ENCODE measurements around the gene TTC21A.

TTC21A gene

GRCh38 chr3:39115870-39116269, 8.4 kb downstream of the TTC21A start:
- DNase-seq (ENCODE audit: low read depth, low spot score), result no peak
- CTCF ChIA-PET, result interaction anchor here (0.6 to 3.9 kb wide), 7 partner anchors 8 to 264 kb away, joined by 3 to 30 read pairs (median 5); partner anchors contain the start of genes GORASP1 and TTC21A
- POLR2A ChIA-PET, result no interaction called here

DNA sequence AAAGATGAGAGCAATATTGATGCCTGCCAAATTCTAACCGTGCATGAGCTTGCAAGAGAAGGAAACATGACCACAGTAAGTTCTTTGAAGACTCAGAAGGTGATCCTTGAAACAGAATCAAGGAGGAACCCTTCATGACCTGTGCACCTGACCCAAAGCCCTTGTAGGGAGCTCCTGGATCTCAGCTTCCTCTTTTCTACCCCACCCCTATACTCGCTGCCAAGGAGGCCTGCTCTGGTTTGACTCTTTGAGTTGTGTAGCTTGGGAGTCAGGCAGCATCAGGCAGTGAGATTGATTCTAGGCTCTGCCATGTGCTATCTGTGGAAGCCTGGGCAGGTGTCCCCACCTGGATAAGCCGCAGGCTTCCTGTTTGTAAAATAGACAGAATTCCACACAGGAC, 10.6 kb downstream of the TTC21A start:
- H3K4me3 ChIP-seq (ENCODE audit: low read depth, low read length), result no peak overlapping the region
- ChIA-PET POLR2A (no interaction called here), CTCF (interaction anchor here (0.9 to 3.9 kb wide), 6 partner anchors 9 to 174 kb away, joined by 3 to 30 read pairs (median 8); no protein-coding TSS in a partner anchor)

More at GRCh38 chr3:39115870-39116269, 8.4 kb downstream of the TTC21A start:
- TF ChIP-seq, protein P1, sequence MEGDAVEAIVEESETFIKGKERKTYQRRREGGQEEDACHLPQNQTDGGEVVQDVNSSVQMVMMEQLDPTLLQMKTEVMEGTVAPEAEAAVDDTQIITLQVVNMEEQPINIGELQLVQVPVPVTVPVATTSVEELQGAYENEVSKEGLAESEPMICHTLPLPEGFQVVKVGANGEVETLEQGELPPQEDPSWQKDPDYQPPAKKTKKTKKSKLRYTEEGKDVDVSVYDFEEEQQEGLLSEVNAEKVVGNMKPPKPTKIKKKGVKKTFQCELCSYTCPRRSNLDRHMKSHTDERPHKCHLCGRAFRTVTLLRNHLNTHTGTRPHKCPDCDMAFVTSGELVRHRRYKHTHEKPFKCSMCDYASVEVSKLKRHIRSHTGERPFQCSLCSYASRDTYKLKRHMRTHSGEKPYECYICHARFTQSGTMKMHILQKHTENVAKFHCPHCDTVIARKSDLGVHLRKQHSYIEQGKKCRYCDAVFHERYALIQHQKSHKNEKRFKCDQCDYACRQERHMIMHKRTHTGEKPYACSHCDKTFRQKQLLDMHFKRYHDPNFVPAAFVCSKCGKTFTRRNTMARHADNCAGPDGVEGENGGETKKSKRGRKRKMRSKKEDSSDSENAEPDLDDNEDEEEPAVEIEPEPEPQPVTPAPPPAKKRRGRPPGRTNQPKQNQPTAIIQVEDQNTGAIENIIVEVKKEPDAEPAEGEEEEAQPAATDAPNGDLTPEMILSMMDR (IDR thresholded peaks at IDR 0.05; ENCODE audit: insufficient read depth, low read length, missing control alignments), result no peak
- no peak overlapping the region for H3K4me3 ChIP-seq (ENCODE audit: low read depth, low read length)

DNA sequence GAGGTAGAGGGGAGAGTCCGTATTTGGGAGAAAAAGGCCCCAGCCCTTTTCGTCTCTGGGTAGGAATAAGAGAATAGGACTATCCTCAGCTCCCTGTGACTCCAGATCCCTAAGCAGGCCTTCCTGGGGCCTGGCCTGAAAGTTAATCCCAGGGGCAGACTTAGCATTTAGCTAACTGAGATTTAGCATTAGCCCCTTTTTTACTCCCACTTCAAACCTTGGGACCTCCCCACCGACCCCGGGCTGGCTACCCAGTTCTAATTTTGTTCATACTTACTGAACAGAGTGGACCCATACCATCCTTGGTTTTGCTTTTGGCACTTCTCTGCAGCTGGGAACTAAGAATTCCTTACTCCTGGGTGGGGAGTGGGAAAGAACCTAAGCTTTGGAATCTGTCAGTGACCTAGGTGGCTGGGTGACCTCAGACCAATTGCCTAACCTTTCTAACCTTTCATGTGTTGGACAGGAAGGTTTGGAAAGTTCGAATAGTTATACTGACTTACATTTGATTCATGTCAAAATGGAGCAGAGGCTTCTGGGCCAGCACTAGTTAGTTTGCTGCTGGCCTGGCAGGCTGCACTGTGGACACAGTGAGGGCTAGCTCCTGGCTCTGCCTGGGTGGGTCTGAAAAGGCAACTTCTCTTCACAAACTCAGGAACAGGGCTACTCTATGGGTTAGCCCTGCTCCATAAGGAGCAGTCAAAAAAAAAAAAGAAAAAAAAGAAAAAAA, 11.6 kb downstream of the TTC21A start:
- no peak for DNase-seq (ENCODE audit: low read depth, low spot score)
- no peak overlapping the region for H3K4me3 ChIP-seq (ENCODE audit: low read depth, low read length)
- CTCF ChIA-PET, result interaction anchor here (1.4 to 3.9 kb wide), 7 partner anchors 7 to 173 kb away, joined by 4 to 30 read pairs (median 9); no protein-coding TSS in a partner anchor
- POLR2A ChIA-PET, result no interaction called here
- TF ChIP-seq, protein P1 (IDR thresholded peaks at IDR 0.05; ENCODE audit: insufficient read depth, low read length, missing control alignments), result no peak

More for the DNA sequence above, 10.6 kb downstream of the TTC21A start:
- DNase-seq (ENCODE audit: low read depth, low spot score), result no peak
- TF ChIP-seq, protein P1 (IDR thresholded peaks at IDR 0.05; ENCODE audit: insufficient read depth, low read length, missing control alignments), result no peak

DNA sequence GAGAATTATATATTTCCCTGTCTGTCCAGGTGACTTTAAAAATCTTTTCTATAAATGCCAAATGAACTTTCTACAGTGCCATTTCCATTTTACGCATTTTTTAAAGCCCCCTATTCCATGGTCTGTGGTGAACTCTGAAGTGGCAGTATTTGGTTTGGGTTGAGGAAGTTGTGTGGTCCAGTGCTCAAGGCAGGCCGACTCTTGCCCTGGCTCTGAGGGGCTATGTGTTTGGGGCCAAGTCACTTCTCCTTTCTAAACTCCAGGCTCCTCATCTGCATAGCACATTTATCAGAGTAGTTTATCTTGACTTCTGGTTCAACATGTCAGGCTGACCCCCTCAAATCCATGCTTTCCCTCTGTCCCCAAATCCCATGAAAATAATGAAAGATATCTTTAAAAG, 14.1 kb downstream of the TTC21A start:
- ChIA-PET POLR2A (no interaction called here), CTCF (interaction anchor here (0.8 to 15.6 kb wide), 3 partner anchors 17 to 170 kb away, joined by 3 to 545 read pairs (median 115); partner anchors contain the start of gene XIRP1)
- no peak for DNase-seq (ENCODE audit: low read depth, low spot score)
- TF ChIP-seq, protein P1 (IDR thresholded peaks at IDR 0.05; ENCODE audit: insufficient read depth, low read length, missing control alignments), result no peak
- H3K4me3 ChIP-seq (ENCODE audit: low read depth, low read length), result no peak overlapping the region

DNA sequence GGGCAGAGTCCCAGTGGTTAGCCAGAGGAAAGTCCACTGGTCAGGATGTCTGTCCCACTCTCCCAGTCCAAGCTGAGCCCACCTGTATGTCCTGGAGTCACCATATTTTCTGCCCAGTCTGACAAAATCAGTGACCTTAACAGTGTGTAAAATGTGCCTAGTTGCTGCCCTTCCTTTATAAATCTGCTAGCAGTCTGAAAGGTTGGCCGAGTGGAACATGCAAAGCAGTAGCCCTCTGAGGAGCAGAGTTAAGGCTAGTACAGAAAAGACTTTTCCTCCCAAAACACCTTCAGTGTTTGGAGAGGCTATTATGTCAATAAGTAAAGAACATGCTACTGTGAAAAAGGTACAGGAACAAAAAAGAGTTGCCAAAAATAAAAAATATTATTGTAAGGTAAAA, 15.3 kb downstream of the TTC21A start:
- TF ChIP-seq, protein P1 (IDR thresholded peaks at IDR 0.05; ENCODE audit: insufficient read depth, low read length, missing control alignments), result no peak
- POLR2A ChIA-PET, result no interaction called here
- no peak for DNase-seq (ENCODE audit: low read depth, low spot score)
- H3K4me3 ChIP-seq (ENCODE audit: low read depth, low read length), result no peak overlapping the region
- CTCF ChIA-PET, result interaction anchor here (1.9 to 15.6 kb wide), 3 partner anchors 15 to 168 kb away, joined by 4 to 545 read pairs (median 115); partner anchors contain the start of genes GORASP1, TTC21A and XIRP1
